ENCODE measurements around the gene OR6J1. TPM values are rescaled to one million over a fixed set of nuclear protein-coding genes. Genes with fewer than 3 reads are reported as not detected.

OR6J1 gene
- total and polyA plus RNA-seq, 2 of the 13 experiments (the other 11 are each of a cell fraction or from before 2014, with no cell fraction given), result not detected

DNA sequence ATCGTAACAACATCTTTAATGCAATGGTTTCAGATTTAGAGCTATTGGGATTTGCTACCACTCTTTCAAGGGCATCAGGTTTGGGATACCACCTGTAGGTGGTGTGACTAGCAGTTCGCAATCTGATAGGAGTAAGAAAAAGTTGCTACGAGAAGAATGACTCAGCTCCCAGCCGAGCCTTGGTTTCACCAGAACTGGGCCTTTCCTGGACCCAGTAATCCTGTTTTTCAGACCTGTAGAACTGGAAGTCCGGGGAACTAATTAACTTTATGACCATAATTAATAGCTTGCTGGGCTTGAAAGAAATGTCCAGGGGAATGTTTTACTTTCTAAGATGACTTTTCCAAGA is 45.3 kb downstream of the OR6J1 start (continued):
- TF ChIP-seq, protein P1, sequence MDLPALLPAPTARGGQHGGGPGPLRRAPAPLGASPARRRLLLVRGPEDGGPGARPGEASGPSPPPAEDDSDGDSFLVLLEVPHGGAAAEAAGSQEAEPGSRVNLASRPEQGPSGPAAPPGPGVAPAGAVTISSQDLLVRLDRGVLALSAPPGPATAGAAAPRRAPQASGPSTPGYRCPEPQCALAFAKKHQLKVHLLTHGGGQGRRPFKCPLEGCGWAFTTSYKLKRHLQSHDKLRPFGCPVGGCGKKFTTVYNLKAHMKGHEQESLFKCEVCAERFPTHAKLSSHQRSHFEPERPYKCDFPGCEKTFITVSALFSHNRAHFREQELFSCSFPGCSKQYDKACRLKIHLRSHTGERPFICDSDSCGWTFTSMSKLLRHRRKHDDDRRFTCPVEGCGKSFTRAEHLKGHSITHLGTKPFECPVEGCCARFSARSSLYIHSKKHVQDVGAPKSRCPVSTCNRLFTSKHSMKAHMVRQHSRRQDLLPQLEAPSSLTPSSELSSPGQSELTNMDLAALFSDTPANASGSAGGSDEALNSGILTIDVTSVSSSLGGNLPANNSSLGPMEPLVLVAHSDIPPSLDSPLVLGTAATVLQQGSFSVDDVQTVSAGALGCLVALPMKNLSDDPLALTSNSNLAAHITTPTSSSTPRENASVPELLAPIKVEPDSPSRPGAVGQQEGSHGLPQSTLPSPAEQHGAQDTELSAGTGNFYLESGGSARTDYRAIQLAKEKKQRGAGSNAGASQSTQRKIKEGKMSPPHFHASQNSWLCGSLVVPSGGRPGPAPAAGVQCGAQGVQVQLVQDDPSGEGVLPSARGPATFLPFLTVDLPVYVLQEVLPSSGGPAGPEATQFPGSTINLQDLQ (CRISPR knock-in tag; IDR thresholded peaks at IDR 0.05), result no peak
- TF ChIP-seq GLI4 (CRISPR knock-in tag; IDR thresholded peaks at IDR 0.05; ENCODE audit: borderline replicate concordance) (no peak), ZNF264 (CRISPR knock-in tag; IDR thresholded peaks at IDR 0.05) (no peak), MIER2 (CRISPR knock-in tag; IDR thresholded peaks at IDR 0.05) (no peak; the same call in 1 of the 2 replicates), CBX2 (IDR thresholded peaks at IDR 0.05; ENCODE audit: low read depth, low read length) (no peak), CBX2 (CRISPR knock-in tag; IDR thresholded peaks at IDR 0.05; ENCODE audit: low read depth) (no peak), SP1 (IDR thresholded peaks at IDR 0.05) (no peak), SP1 (CRISPR knock-in tag; IDR thresholded peaks at IDR 0.05) (no peak; the same call in 1 of the 2 replicates), ZBTB38 (CRISPR knock-in tag; IDR thresholded peaks at IDR 0.05) (no peak), MED8 (CRISPR knock-in tag; IDR thresholded peaks at IDR 0.05; ENCODE audit: insufficient replicate concordance) (no peak), TARDBP (CRISPR knock-in tag; IDR thresholded peaks at IDR 0.05) (no peak), BCL6 (CRISPR knock-in tag; IDR thresholded peaks at IDR 0.05) (no peak), ZNF562 (CRISPR knock-in tag; IDR thresholded peaks at IDR 0.05; ENCODE audit: borderline replicate concordance) (no peak), GABPB1 (CRISPR knock-in tag; IDR thresholded peaks at IDR 0.05) (no peak), ZNF224 (CRISPR knock-in tag; IDR thresholded peaks at IDR 0.05) (no peak), TBL1XR1 (IDR thresholded peaks at IDR 0.05; ENCODE audit: borderline replicate concordance, low read length, partially characterized antibody) (no peak), ZKSCAN5 (CRISPR knock-in tag; IDR thresholded peaks at IDR 0.05) (no peak), ZNF335 (CRISPR knock-in tag; IDR thresholded peaks at IDR 0.05) (no peak; the same call in 1 of the 2 replicates), CREB1 (IDR thresholded peaks at IDR 0.05) (no peak), CREB1 (CRISPR knock-in tag; IDR thresholded peaks at IDR 0.05) (no peak), HES4 (CRISPR knock-in tag; IDR thresholded peaks at IDR 0.05; ENCODE audit: borderline replicate concordance) (no peak), HOXA7 (CRISPR knock-in tag; IDR thresholded peaks at IDR 0.05) (no peak), ZNF713 (CRISPR knock-in tag; IDR thresholded peaks at IDR 0.05) (no peak), ZFP36L1 (CRISPR knock-in tag; IDR thresholded peaks at IDR 0.05) (no peak)
- TF ChIP-seq, protein P2, sequence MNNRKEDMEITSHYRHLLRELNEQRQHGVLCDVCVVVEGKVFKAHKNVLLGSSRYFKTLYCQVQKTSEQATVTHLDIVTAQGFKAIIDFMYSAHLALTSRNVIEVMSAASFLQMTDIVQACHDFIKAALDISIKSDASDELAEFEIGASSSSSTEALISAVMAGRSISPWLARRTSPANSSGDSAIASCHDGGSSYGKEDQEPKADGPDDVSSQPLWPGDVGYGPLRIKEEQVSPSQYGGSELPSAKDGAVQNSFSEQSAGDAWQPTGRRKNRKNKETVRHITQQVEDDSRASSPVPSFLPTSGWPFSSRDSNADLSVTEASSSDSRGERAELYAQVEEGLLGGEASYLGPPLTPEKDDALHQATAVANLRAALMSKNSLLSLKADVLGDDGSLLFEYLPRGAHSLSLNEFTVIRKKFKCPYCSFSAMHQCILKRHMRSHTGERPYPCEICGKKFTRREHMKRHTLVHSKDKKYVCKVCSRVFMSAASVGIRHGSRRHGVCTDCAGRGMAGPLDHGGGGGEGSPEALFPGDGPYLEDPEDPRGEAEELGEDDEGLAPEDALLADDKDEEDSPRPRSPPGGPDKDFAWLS (CRISPR knock-in tag; IDR thresholded peaks at IDR 0.05; ENCODE audit: borderline replicate concordance), result no peak; the same call in 1 of the 2 replicates
- TF ChIP-seq, protein P3, sequence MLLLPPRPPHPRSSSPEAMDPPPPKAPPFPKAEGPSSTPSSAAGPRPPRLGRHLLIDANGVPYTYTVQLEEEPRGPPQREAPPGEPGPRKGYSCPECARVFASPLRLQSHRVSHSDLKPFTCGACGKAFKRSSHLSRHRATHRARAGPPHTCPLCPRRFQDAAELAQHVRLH (CRISPR knock-in tag; IDR thresholded peaks at IDR 0.05; ENCODE audit: borderline replicate concordance, low read depth), result no peak
- TF ChIP-seq, protein P4, sequence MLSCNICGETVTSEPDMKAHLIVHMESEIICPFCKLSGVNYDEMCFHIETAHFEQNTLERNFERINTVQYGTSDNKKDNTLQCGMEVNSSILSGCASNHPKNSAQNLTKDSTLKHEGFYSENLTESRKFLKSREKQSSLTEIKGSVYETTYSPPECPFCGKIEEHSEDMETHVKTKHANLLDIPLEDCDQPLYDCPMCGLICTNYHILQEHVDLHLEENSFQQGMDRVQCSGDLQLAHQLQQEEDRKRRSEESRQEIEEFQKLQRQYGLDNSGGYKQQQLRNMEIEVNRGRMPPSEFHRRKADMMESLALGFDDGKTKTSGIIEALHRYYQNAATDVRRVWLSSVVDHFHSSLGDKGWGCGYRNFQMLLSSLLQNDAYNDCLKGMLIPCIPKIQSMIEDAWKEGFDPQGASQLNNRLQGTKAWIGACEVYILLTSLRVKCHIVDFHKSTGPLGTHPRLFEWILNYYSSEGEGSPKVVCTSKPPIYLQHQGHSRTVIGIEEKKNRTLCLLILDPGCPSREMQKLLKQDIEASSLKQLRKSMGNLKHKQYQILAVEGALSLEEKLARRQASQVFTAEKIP (CRISPR knock-in tag; IDR thresholded peaks at IDR 0.05; ENCODE audit: borderline replicate concordance), result no peak
